ENCODE data around the gene HNRNPUL1.
"Not testable (repeated sequence)": the region's sequence is repeated elsewhere in the genome, so short reads cannot be mapped to it uniquely, and the experiment has no call there.

Gene HNRNPUL1

GRCh38 chr19:41324231-41324702 lies 60.1 kb downstream of the HNRNPUL1 start:
- DNase-seq (ENCODE audit: insufficient read length, low spot score) (no peak), FAIRE-seq (no peak)

GRCh38 chr19:41324921-41325639 lies 60.9 kb downstream of the HNRNPUL1 start:
- DNase-seq (ENCODE audit: insufficient read length, low spot score), result peak; percentile 85

GRCh38 chr19:41325640-41325946 lies 61.4 kb downstream of the HNRNPUL1 start:
- no peak for DNase-seq (ENCODE audit: insufficient read length, low spot score)
- no peak for FAIRE-seq

More at GRCh38 chr19:41324921-41325639, 60.9 kb downstream of the HNRNPUL1 start:
- peak; percentile 80 for FAIRE-seq

- no peak for DNase-seq (ENCODE audit: insufficient read length, low spot score)
- FAIRE-seq, result peak; percentile 64
These were observed 62.0 kb downstream of the HNRNPUL1 start for GRCh38 chr19:41325947-41326706.

- DNase-seq (ENCODE audit: insufficient read length, low spot score) (no peak), FAIRE-seq (no peak)
These were observed 63.0 kb downstream of the HNRNPUL1 start for GRCh38 chr19:41327076-41327575.

GRCh38 chr19:41327576-41328156 lies 63.5 kb downstream of the HNRNPUL1 start:
- FAIRE-seq, result peak; percentile 91
- DNase-seq (ENCODE audit: insufficient read length, low spot score), result peak; percentile 65

- no peak for DNase-seq (ENCODE audit: insufficient read length, low spot score)
- peak; percentile 58 for FAIRE-seq
These were observed 64.1 kb downstream of the HNRNPUL1 start for GRCh38 chr19:41328157-41328841.

- FAIRE-seq (no peak), DNase-seq (ENCODE audit: insufficient read length, low spot score) (no peak)
These were observed 64.7 kb downstream of the HNRNPUL1 start for GRCh38 chr19:41328842-41329225.

GRCh38 chr19:41330481-41330880 lies 66.3 kb downstream of the HNRNPUL1 start:
- no peak for DNase-seq (ENCODE audit: insufficient read length, low spot score)
- FAIRE-seq, result no peak

- DNase-seq (ENCODE audit: insufficient read length, low spot score) (no peak), FAIRE-seq (no peak)
These were observed 66.9 kb downstream of the HNRNPUL1 start for GRCh38 chr19:41330946-41331678.

- FAIRE-seq, result no peak
- DNase-seq (ENCODE audit: insufficient read length, low spot score), result no peak
These were observed 67.8 kb downstream of the HNRNPUL1 start for GRCh38 chr19:41332000-41332399.

- FAIRE-seq, result no peak
- no peak for DNase-seq (ENCODE audit: insufficient read length, low spot score)
These were observed 68.3 kb downstream of the HNRNPUL1 start for GRCh38 chr19:41332468-41332867.

GRCh38 chr19:41334793-41335192 lies 70.6 kb downstream of the HNRNPUL1 start:
- DNase-seq (ENCODE audit: insufficient read length, low spot score) (no peak), FAIRE-seq (no peak)

- no peak for FAIRE-seq
These were observed 71.3 kb downstream of the HNRNPUL1 start for GRCh38 chr19:41335467-41335866.

GRCh38 chr19:41339936-41340335 lies 75.8 kb downstream of the HNRNPUL1 start:
- FAIRE-seq, result no peak

More at GRCh38 chr19:41335467-41335866, 71.3 kb downstream of the HNRNPUL1 start:
- no peak for DNase-seq (ENCODE audit: insufficient read length, low spot score)

GRCh38 chr19:41341669-41342490 lies 77.7 kb downstream of the HNRNPUL1 start:
- DNase-seq (ENCODE audit: insufficient read length, low spot score) (no peak), FAIRE-seq (no peak)

More at GRCh38 chr19:41339936-41340335, 75.8 kb downstream of the HNRNPUL1 start:
- no peak for DNase-seq (ENCODE audit: insufficient read length, low spot score)

- DNase-seq (ENCODE audit: insufficient read length, low spot score) (no peak), FAIRE-seq (no peak)
These were observed 80.0 kb downstream of the HNRNPUL1 start for GRCh38 chr19:41344162-41344561.

GRCh38 chr19:41346916-41347315 lies 82.7 kb downstream of the HNRNPUL1 start:
- not testable (repeated sequence) for DNase-seq (ENCODE audit: insufficient read length, low spot score); FAIRE-seq

- DNase-seq (ENCODE audit: insufficient read length, low spot score), result no peak
- peak; percentile 23 for FAIRE-seq
These were observed 86.7 kb downstream of the HNRNPUL1 start for GRCh38 chr19:41350735-41351338.
